WTC11 (cell line): ENCODE results near the gene NKPD1.

ENCODE experiments used
- CTCF ChIP-seq: fragments of 200-600 bp; IDR thresholded peaks from 2 replicates; pipeline ENCODE4 v1.8.0; 2022; ENCODE audit warnings: antibody characterized with exemption
- ELF4 ChIP-seq: sonication (generic); formaldehyde crosslinking; IDR thresholded peaks from 2 replicates; pipeline ENCODE4 v1.8.1; 2022; ENCODE audit warnings: low read depth, mild to moderate bottlenecking, moderate library complexity, missing genetic modification reagents
- ETV6 ChIP-seq: sonication (generic); formaldehyde crosslinking; IDR thresholded peaks from 2 replicates; pipeline ENCODE4 v1.8.1; 2022; ENCODE audit warnings: mild to moderate bottlenecking, missing genetic modification reagents
- FOXK1 ChIP-seq: sonication (generic); formaldehyde crosslinking; IDR thresholded peaks from 2 replicates; pipeline ENCODE4 v1.8.0; 2022; ENCODE audit warnings: mild to moderate bottlenecking, moderate library complexity, missing genetic modification reagents
- SMAD4 ChIP-seq: sonication (generic); formaldehyde crosslinking; IDR thresholded peaks from 2 replicates; pipeline ENCODE4 v1.8.0; 2022; ENCODE audit warnings: mild to moderate bottlenecking, missing genetic modification reagents
- TP53 ChIP-seq: sonication (generic); formaldehyde crosslinking; IDR thresholded peaks from 2 replicates; pipeline ENCODE4 v1.8.1; 2023; ENCODE audit warnings: mild to moderate bottlenecking, missing genetic modification reagents
- ZBTB21 ChIP-seq: sonication (generic); formaldehyde crosslinking; IDR thresholded peaks from 2 replicates; pipeline ENCODE4 v1.8.1; 2023; ENCODE audit warnings: mild to moderate bottlenecking, missing genetic modification reagents, borderline replicate concordance
- ZNF121 ChIP-seq: sonication (generic); formaldehyde crosslinking; IDR thresholded peaks from 2 replicates; pipeline ENCODE4 v1.8.0; 2023; ENCODE audit warnings: missing genetic modification reagents
- ZNF232 ChIP-seq: sonication (generic); formaldehyde crosslinking; IDR thresholded peaks from 2 replicates; pipeline ENCODE4 v1.8.0; 2022; ENCODE audit warnings: mild to moderate bottlenecking, missing genetic modification reagents
- ZNF263 ChIP-seq: sonication (generic); formaldehyde crosslinking; IDR thresholded peaks from 2 replicates; pipeline ENCODE4 v1.8.1; 2022; ENCODE audit warnings: low read depth, mild to moderate bottlenecking, moderate library complexity, missing genetic modification reagents
- ZNF317 ChIP-seq: sonication (generic); formaldehyde crosslinking; IDR thresholded peaks from 2 replicates; pipeline ENCODE4 v1.8.1; 2023; ENCODE audit warnings: low read depth, mild to moderate bottlenecking, moderate library complexity, missing genetic modification reagents, borderline replicate concordance
- TF ChIP-seq, protein P1 (sequence below): sonication (generic); formaldehyde crosslinking; IDR thresholded peaks from 2 replicates; pipeline ENCODE4 v1.8.1; 2022; ENCODE audit warnings: mild to moderate bottlenecking, moderate library complexity, missing genetic modification reagents
- TF ChIP-seq, protein P2 (sequence below): sonication (generic); formaldehyde crosslinking; IDR thresholded peaks from 2 replicates; pipeline ENCODE4 v1.8.1; 2022; ENCODE audit warnings: low read depth, mild to moderate bottlenecking, moderate library complexity, missing genetic modification reagents, borderline replicate concordance
- TF ChIP-seq, protein P3 (sequence below): sonication (generic); formaldehyde crosslinking; IDR thresholded peaks from 2 replicates; pipeline ENCODE4 v1.8.1; 2022; ENCODE audit warnings: missing genetic modification reagents, borderline replicate concordance

GRCh38 chr19:45158503-45159209 lies 2.1 kb downstream of the NKPD1 start:
- TF ChIP-seq ETV6 (CRISPR knock-in tag) (no peak), ZBTB21 (no peak), ELF4 (CRISPR knock-in tag) (no peak), CTCF (no peak), TP53 (CRISPR knock-in tag) (no peak), FOXK1 (CRISPR knock-in tag) (no peak), ZNF121 (CRISPR knock-in tag) (no peak), ZNF263 (no peak), ZNF317 (CRISPR knock-in tag) (no peak), SMAD4 (no peak), ZNF232 (CRISPR knock-in tag) (no peak)
- TF ChIP-seq, protein P1, sequence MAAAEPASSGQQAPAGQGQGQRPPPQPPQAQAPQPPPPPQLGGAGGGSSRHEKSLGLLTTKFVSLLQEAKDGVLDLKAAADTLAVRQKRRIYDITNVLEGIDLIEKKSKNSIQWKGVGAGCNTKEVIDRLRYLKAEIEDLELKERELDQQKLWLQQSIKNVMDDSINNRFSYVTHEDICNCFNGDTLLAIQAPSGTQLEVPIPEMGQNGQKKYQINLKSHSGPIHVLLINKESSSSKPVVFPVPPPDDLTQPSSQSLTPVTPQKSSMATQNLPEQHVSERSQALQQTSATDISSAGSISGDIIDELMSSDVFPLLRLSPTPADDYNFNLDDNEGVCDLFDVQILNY = no peak
- TF ChIP-seq, protein P2, sequence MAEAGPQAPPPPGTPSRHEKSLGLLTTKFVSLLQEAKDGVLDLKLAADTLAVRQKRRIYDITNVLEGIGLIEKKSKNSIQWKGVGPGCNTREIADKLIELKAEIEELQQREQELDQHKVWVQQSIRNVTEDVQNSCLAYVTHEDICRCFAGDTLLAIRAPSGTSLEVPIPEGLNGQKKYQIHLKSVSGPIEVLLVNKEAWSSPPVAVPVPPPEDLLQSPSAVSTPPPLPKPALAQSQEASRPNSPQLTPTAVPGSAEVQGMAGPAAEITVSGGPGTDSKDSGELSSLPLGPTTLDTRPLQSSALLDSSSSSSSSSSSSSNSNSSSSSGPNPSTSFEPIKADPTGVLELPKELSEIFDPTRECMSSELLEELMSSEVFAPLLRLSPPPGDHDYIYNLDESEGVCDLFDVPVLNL = no peak
- TF ChIP-seq, protein P3, sequence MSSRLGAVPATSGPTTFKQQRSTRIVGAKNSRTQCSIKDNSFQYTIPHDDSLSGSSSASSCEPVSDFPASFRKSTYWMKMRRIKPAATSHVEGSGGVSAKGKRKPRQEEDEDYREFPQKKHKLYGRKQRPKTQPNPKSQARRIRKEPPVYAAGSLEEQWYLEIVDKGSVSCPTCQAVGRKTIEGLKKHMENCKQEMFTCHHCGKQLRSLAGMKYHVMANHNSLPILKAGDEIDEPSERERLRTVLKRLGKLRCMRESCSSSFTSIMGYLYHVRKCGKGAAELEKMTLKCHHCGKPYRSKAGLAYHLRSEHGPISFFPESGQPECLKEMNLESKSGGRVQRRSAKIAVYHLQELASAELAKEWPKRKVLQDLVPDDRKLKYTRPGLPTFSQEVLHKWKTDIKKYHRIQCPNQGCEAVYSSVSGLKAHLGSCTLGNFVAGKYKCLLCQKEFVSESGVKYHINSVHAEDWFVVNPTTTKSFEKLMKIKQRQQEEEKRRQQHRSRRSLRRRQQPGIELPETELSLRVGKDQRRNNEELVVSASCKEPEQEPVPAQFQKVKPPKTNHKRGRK (CRISPR knock-in tag) = no peak
